Neural cell (in vitro differentiated cells): ENCODE results near the gene DPF1. TPM values are rescaled to one million over a fixed set of nuclear protein-coding genes. Genes with fewer than 3 reads are reported as not detected.

Experiments used
- H2AFZ ChIP-seq: fragments of 200-600, 300-800 bp; sonication (generic), shearing (Covaris generic); 2 replicates; pipeline ENCODE4 v1.6.0; 2014; ENCODE audit warnings: low read depth, mild to moderate bottlenecking, antibody characterized with exemption, low read length, moderate library complexity
- H3F3A ChIP-seq: fragments of 200-600 bp; shearing (Covaris generic); 2 replicates; pipeline ENCODE4 v1.6.1; 2016; ENCODE audit warnings: mild to moderate bottlenecking, moderate library complexity, mixed read lengths, antibody characterized with exemption, low read length; ENCODE audit not compliant: insufficient read depth, poor library complexity, severe bottlenecking
- H3K27ac ChIP-seq: fragments of 200-600, 300-800 bp; sonication (generic), shearing (Covaris generic); 2 replicates; pipeline ENCODE4 v1.5.1; 2014; ENCODE audit warnings: mild to moderate bottlenecking, low read length, moderate library complexity
- H3K27me3 ChIP-seq: fragments of 300-800, 200-600 bp; sonication (generic), shearing (Covaris generic); 2 replicates; pipeline ENCODE4 v1.6.0; 2014; ENCODE audit warnings: mild to moderate bottlenecking, low read depth, low read length, moderate library complexity; ENCODE audit not compliant: insufficient read depth
- H3K36me3 ChIP-seq: fragments of 300-800, 200-600 bp; sonication (generic), shearing (Covaris generic); 2 replicates; pipeline ENCODE4 v1.5.1; 2014; ENCODE audit warnings: mild to moderate bottlenecking, antibody characterized with exemption, low read length, moderate library complexity; ENCODE audit not compliant: insufficient read depth
- H3K4me2 ChIP-seq: fragments of 300-800, 200-600 bp; sonication (generic), shearing (Covaris generic); 2 replicates; pipeline ENCODE4 v1.6.0; 2014; ENCODE audit warnings: mild to moderate bottlenecking, low read length
- H3K4me3 ChIP-seq: fragments of 300-800, 200-600 bp; sonication (generic), shearing (Covaris generic); 2 replicates; pipeline ENCODE4 v1.5.1; 2014; ENCODE audit warnings: mild to moderate bottlenecking, low read length, moderate library complexity
- H3K79me2 ChIP-seq: fragments of 200-600 bp; shearing (Covaris generic); replicated peaks from 2 replicates; pipeline ENCODE4 v1.6.0; 2014; ENCODE audit warnings: mild to moderate bottlenecking, low read length, moderate library complexity; ENCODE audit not compliant: insufficient read depth
- H3K9ac ChIP-seq: fragments of 300-800, 200-600 bp; sonication (generic), shearing (Covaris generic); 2 replicates; pipeline ENCODE4 v1.6.1; 2016; ENCODE audit warnings: mild to moderate bottlenecking, low read length, mixed read lengths
- H3K9me2 ChIP-seq: fragments of 200-600 bp; shearing (Covaris generic); 2 replicates; pipeline ENCODE4 v1.6.1; 2016; ENCODE audit warnings: mild to moderate bottlenecking, low read length, mixed read lengths; ENCODE audit not compliant: insufficient read depth
- H3K9me3 ChIP-seq: fragments of 200-600, 300-800 bp; sonication (generic), shearing (Covaris generic); 2 replicates; pipeline ENCODE4 v1.6.1; 2016; ENCODE audit warnings: mild to moderate bottlenecking, mixed run types, low read length, moderate library complexity, mixed read lengths
- H4K20me1 ChIP-seq: fragments of 200-600 bp; shearing (Covaris generic); 2 replicates; pipeline ENCODE4 v1.6.1; 2016; ENCODE audit warnings: mild to moderate bottlenecking, mixed run types; ENCODE audit not compliant: insufficient read depth
- EP300 ChIP-seq: fragments of 450-650 bp; conservative IDR thresholded peaks from 2 replicates; pipeline ENCODE4 v1.6.1; 2014; ENCODE audit warnings: antibody characterized with exemption, mild to moderate bottlenecking, moderate library complexity; ENCODE audit not compliant: poor library complexity, severe bottlenecking
- EZH2 ChIP-seq: fragments of 200-600, 300-800 bp; shearing (Covaris generic), sonication (generic); IDR thresholded peaks from 2 replicates; pipeline ENCODE4 v1.6.1; 2014; ENCODE audit warnings: antibody characterized with exemption, low read length, borderline replicate concordance, mild to moderate bottlenecking; ENCODE audit not compliant: insufficient read depth, poor library complexity, severe bottlenecking
- MXI1 ChIP-seq: fragments of 450-650 bp; conservative IDR thresholded peaks from 2 replicates; pipeline ENCODE4 v1.6.1; 2014; ENCODE audit warnings: antibody characterized with exemption, mild to moderate bottlenecking; ENCODE audit not compliant: poor library complexity, severe bottlenecking
- POLR2AphosphoS5 ChIP-seq: IDR thresholded peaks from 2 replicates; pipeline ENCODE4 v1.6.1; 2012
- RAD21 ChIP-seq: fragments of 450-650 bp; conservative IDR thresholded peaks from 2 replicates; pipeline ENCODE4 v1.6.1; 2014; ENCODE audit warnings: antibody characterized with exemption, mild to moderate bottlenecking, moderate library complexity
- REST ChIP-seq: IDR thresholded peaks from 2 replicates; pipeline ENCODE4 v1.6.1; 2012; ENCODE audit warnings: borderline replicate concordance
- SMC3 ChIP-seq: fragments of 450-650 bp; conservative IDR thresholded peaks from 2 replicates; pipeline ENCODE4 v1.6.1; 2014; ENCODE audit warnings: antibody characterized with exemption, mild to moderate bottlenecking, moderate library complexity; ENCODE audit not compliant: poor library complexity
- TAF1 ChIP-seq: IDR thresholded peaks from 2 replicates; pipeline ENCODE4 v1.6.1; 2012; ENCODE audit warnings: low read depth
- polyA plus RNA-seq: library from polyadenylated mRNA; depleted of rRNA; stranded (reverse); fragments of >200 nt; gene quantifications from 2 replicates; pipeline ENCODE4 v1.2.3, GENCODE V29; 2014

Gene DPF1
- polyA plus RNA-seq, 1 donor from 2014 or later, result 118 TPM

DNA sequence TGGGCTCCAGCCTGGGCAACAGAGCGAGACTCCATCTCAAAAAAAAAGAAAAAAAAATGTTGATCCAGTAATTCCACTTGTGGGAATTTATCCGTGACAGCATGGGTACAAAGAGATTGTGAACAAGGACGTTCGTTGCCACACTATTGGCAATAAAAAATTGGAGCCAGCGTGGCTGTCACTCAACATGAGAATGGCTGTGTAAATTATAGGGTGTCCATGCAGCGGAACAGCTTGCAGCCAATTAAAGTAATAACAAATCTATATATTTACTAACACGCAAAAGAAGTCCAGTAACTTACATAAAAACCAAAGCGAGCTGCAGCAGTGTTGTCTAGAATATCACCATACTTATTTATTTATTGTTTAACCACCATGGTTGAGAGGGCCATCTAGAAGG, 19.3 kb downstream of the DPF1 start:
- no peaks in the 10 kb centered on the region for H3F3A ChIP-seq

DNA sequence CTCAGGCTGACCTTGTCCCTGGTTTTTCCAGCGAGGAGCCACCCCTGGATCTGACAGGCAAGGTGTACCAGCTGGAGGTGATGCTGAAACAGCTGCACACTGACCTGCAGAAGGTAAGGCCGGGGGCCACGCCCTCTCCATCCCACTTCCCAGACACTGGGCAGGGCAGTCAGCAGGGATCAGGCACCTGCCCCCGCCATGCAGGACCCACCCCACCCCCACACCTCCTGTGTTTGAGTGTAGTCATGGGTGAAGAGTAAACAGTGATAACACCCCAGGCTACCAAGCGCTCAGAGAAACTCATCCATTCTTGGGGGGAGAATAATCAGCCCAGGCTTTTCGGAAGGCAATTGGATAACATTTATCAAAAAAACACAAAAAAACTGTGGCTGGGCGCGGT, 19.9 kb downstream of the DPF1 start:
- H3K9me2 ChIP-seq, result no peaks in the 10 kb centered on the region
- no peaks in the 10 kb centered on the region for H4K20me1 ChIP-seq
- no peaks in the 10 kb centered on the region for H3K9me3 ChIP-seq
- no peak overlapping the region for H2AFZ ChIP-seq
- no peaks in the 10 kb centered on the region for H3F3A ChIP-seq
- H3K36me3 ChIP-seq, result no peaks in the 10 kb centered on the region
- H3K79me2 ChIP-seq, result no peaks in the 10 kb centered on the region
- H3K9ac ChIP-seq, result no peak overlapping the region
- no peaks in the 10 kb centered on the region for H3K27me3 ChIP-seq
- H3K4me2 ChIP-seq, result no peak overlapping the region
- H3K27ac ChIP-seq, result no peak overlapping the region
- no peak for TF ChIP-seq TAF1
- no peak overlapping the region for H3K4me3 ChIP-seq

More for the DNA sequence above, 19.3 kb downstream of the DPF1 start:
- H3K4me2 ChIP-seq, result no peak overlapping the region
- H3K27ac ChIP-seq, result no peak overlapping the region
- H3K9me2 ChIP-seq, result no peaks in the 10 kb centered on the region
- H3K9ac ChIP-seq, result no peak overlapping the region
- H3K4me3 ChIP-seq, result no peak overlapping the region
- H3K27me3 ChIP-seq, result no peaks in the 10 kb centered on the region
- no peak overlapping the region for H2AFZ ChIP-seq
- H3K36me3 ChIP-seq, result no peaks in the 10 kb centered on the region
- no peaks in the 10 kb centered on the region for H3K79me2 ChIP-seq
- TF ChIP-seq EP300, result no peak
- no peak for TF ChIP-seq MXI1
- no peak for TF ChIP-seq SMC3
- TF ChIP-seq TAF1, result no peak
- TF ChIP-seq POLR2AphosphoS5, result no peak
- H4K20me1 ChIP-seq, result no peaks in the 10 kb centered on the region
- no peaks in the 10 kb centered on the region for H3K9me3 ChIP-seq

GRCh38 chr19:38203197-38203596, 20.8 kb downstream of the DPF1 start:
- no peaks in the 10 kb centered on the region for H4K20me1 ChIP-seq
- H3K27me3 ChIP-seq, result no peaks in the 10 kb centered on the region

More at GRCh38 chr19:38203197-38203596, 20.8 kb downstream of the DPF1 start:
- Histone ChIP-seq H3K9me2 (no peaks in the 10 kb centered on the region), H3K36me3 (no peaks in the 10 kb centered on the region), H3F3A (no peaks in the 10 kb centered on the region), H3K4me3 (no peak overlapping the region), H3K79me2 (no peaks in the 10 kb centered on the region), H3K9me3 (no peaks in the 10 kb centered on the region), H3K4me2 (no peak overlapping the region), H3K27ac (no peak overlapping the region), H3K9ac (no peak overlapping the region), H2AFZ (no peak overlapping the region)
- no peak for TF ChIP-seq MXI1
- no peak for TF ChIP-seq REST
- TF ChIP-seq SMC3, result no peak
- no peak for TF ChIP-seq POLR2AphosphoS5
- no peak for TF ChIP-seq EP300
- TF ChIP-seq EZH2, result no peak
- no peak for TF ChIP-seq RAD21
